Testis (tissue), 3 donors: ENCODE data around the gene NFIX. TPM values are rescaled to one million over a fixed set of nuclear protein-coding genes. Genes with fewer than 3 reads are reported as not detected.
A peak's percentile ranks its signal among the peaks of the same experiment; 100 is the strongest.

Experiments used
- DNase-seq: peaks from one replicate; pipeline ENCODE4 v3.0.0-alpha.2; 2019
- H3K27ac ChIP-seq, 2 donors: fragments of 200-600 bp; sonication (generic); one replicate each; pipeline ENCODE4 v1.5.1; 2019
- H3K27me3 ChIP-seq: fragments of 200-600 bp; sonication (generic); one replicate; pipeline ENCODE4 v1.5.1; 2019
- H3K36me3 ChIP-seq: fragments of 200-600 bp; sonication (generic); one replicate; pipeline ENCODE4 v1.5.1; 2017; ENCODE audit warnings: low read depth; ENCODE audit errors: missing control alignments
- H3K4me1 ChIP-seq: fragments of 200-600 bp; sonication (generic); one replicate; pipeline ENCODE4 v1.5.1; 2019
- H3K4me3 ChIP-seq, 2 donors: fragments of 200-600 bp; sonication (generic); one replicate each; pipeline ENCODE4 v1.5.1; 2017 to 2019
- H3K9me3 ChIP-seq: fragments of 200-600 bp; sonication (generic); one replicate; pipeline ENCODE4 v1.5.1; 2017
- CTCF ChIP-seq, 3 experiments: fragments of 450-650 bp in 2 of 3; fragments of 200-600 bp in 1 of 3; sonication (generic) in 1 of 3; IDR thresholded peaks; one replicate each; pipeline ENCODE4 v1.5.1; 2016 to 2019; ENCODE audit warnings: antibody characterized with exemption in 3 of 3, mild to moderate bottlenecking in 2 of 3, moderate library complexity in 1 of 3
- POLR2A ChIP-seq: fragments of 450-650 bp; IDR thresholded peaks from one replicate; pipeline ENCODE4 v1.6.1; 2017; ENCODE audit warnings: antibody characterized with exemption, mild to moderate bottlenecking, moderate library complexity
- WGBS, 2 donors: methylation state at CpG; one replicate each; pipeline ENCODE4 v1.1.5; 2018; 5-methylcytosine and 5-hydroxymethylcytosine counted together
- intact Hi-C: fragments of 100-400 bp; cut with DNase I; formaldehyde crosslinking; loops from one replicate; pipeline ENCODE4 v1.15.1; 2023; ENCODE audit warnings: low total_unique reads
- polyA plus RNA-seq: library from polyadenylated mRNA; stranded (reverse); fragments of 350-450 nt; fragmentation: Illumina TruSeq; extraction: RNeasy Lipid Tissue Mini Kit (QIAGEN cat#74804); gene quantifications from one replicate; pipeline ENCODE4 v1.2.3, GENCODE V29; 2014; ENCODE audit warnings: low read depth, low replicate concordance; ENCODE audit not compliant: insufficient read depth
- total RNA-seq, 2 donors: library from RNA; depleted of rRNA; stranded (reverse); fragments of >200 nt; gene quantifications; one replicate each; pipeline ENCODE4 v1.2.3, GENCODE V29; 2016

The NFIX gene
- total and polyA plus RNA-seq, 3 donors from 2014 or later = 47.4 to 62.4 (median 51.7) TPM

- 13 to 16% methylated on average over 26 to 46 of the region's 48 CpGs for WGBS, 2 donors
- intact Hi-C loops = no loop called here
Measured at GRCh38 chr19:13024951-13025697, 29.8 kb downstream of the NFIX start.

GRCh38 chr19:13025819-13026456 is 30.7 kb downstream of the NFIX start:
- 23 to 47% methylated on average over 7 of the region's 7 CpGs for WGBS, 2 donors

More at GRCh38 chr19:13024951-13025697, 29.8 kb downstream of the NFIX start:
- Histone ChIP-seq H3K27ac (peak overlapping the region; percentile 42 to 88), H3K36me3 (no peaks in the 10 kb centered on the region), H3K4me3 (peak overlapping the region; percentile 19 to 40), H3K4me1 (peaks cover 29% of the 10 kb centered on the region), H3K9me3 (no peaks in the 10 kb centered on the region), H3K27me3 (no peaks in the 10 kb centered on the region)
- TF ChIP-seq CTCF (IDR thresholded peaks at IDR 0.05) = no peak
- no peak for TF ChIP-seq POLR2A
- no peak for DNase-seq

GRCh38 chr19:13026462-13027370 is 31.4 kb downstream of the NFIX start:
- WGBS, 2 donors = 42 to 49% methylated on average over 14 of the region's 14 CpGs
- TF ChIP-seq CTCF (IDR thresholded peaks at IDR 0.05) (no peak), POLR2A (no peak)
- no peaks in the 10 kb centered on the region for H3K27me3 ChIP-seq
- DNase-seq = no peak
- no peak overlapping the region for H3K4me3 ChIP-seq
- no peaks in the 10 kb centered on the region for H3K36me3 ChIP-seq
- H3K27ac ChIP-seq = peak overlapping the region; percentile 0 to 88
- intact Hi-C loops = no loop called here
- peaks cover 22% of the 10 kb centered on the region for H3K4me1 ChIP-seq
- no peaks in the 10 kb centered on the region for H3K9me3 ChIP-seq

More at GRCh38 chr19:13025819-13026456, 30.7 kb downstream of the NFIX start:
- Histone ChIP-seq H3K4me3 (peak overlapping the region in 1 of 2 donors; percentile 40), H3K27ac (peak overlapping the region; percentile 36 to 88), H3K36me3 (no peaks in the 10 kb centered on the region), H3K4me1 (peaks cover 22% of the 10 kb centered on the region), H3K27me3 (no peaks in the 10 kb centered on the region), H3K9me3 (no peaks in the 10 kb centered on the region)
- intact Hi-C loops = no loop called here
- TF ChIP-seq POLR2A (no peak), CTCF (IDR thresholded peaks at IDR 0.05) (no peak)
- DNase-seq = no peak

- DNase-seq = no peak
- no peaks in the 10 kb centered on the region for H3K36me3 ChIP-seq
- intact Hi-C loops = no loop called here
- 72 to 76% methylated on average over 6 of the region's 6 CpGs for WGBS, 2 donors
- no peak overlapping the region for H3K4me3 ChIP-seq
- peak overlapping the region in 1 of 2 donors; percentile 88 for H3K27ac ChIP-seq
- no peaks in the 10 kb centered on the region for H3K9me3 ChIP-seq
- TF ChIP-seq POLR2A (no peak), CTCF (IDR thresholded peaks at IDR 0.05) (no peak)
- peaks cover 23% of the 10 kb centered on the region for H3K4me1 ChIP-seq
- no peaks in the 10 kb centered on the region for H3K27me3 ChIP-seq
Measured at GRCh38 chr19:13027557-13027956, 32.3 kb downstream of the NFIX start.
